K562 (cell line): ENCODE measurements around the gene LARP4B. TPM values are rescaled to one million over a fixed set of nuclear protein-coding genes. Genes with fewer than 3 reads are reported as not detected.

ENCODE experiments used
- ATAC-seq: fragments of 200-7000 bp; cut with Tn5 transposase; 3 replicates; pipeline ENCODE4 v1.9.1; 2020; ENCODE audit warnings: moderate library complexity
- BruUV-seq: library from RNA; stranded (reverse); fragments of 400-500 nt; replicated peaks from 2 replicates; lab custom pipeline; 2021; lab: Mats Ljungman, UMichigan
- CTCF ChIA-PET: fragments of 300-600 bp; formaldehyde crosslinking; extraction: SDS; loops from one replicate; lab custom pipeline; 2021; ENCODE audit warnings: low intra/inter-chr PET ratio; lab: Yijun Ruan, JAX
- POLR2A ChIA-PET: fragments of 300-600, 350-650 bp; sonication (Branson Sonifier 250); formaldehyde crosslinking; extraction: SDS; loops from one replicate; lab custom pipeline; 2021; ENCODE audit warnings: antibody characterized with exemption, inconsistent platforms; lab: Yijun Ruan, JAX
- DNase-seq, 4 experiments: peaks; one replicate each; pipeline versions ENCODE4 v3.0.0 to v3.0.0-alpha.2; 2011 to 2018; ENCODE audit warnings: low spot score in 3 of 4, mixed read lengths in 3 of 4; ENCODE audit errors: extremely low read depth in 1 of 4
- FAIRE-seq: peaks from 2 replicates; lab custom pipeline; 2011; peaks lifted over from hg19 to GRCh38; lab: Jason Lieb, UNC
- H2AFZ ChIP-seq: 2 replicates; pipeline ENCODE4 v1.6.0; 2011; ENCODE audit warnings: low read depth, low read length, control low read depth, inconsistent platforms
- H3K27ac ChIP-seq: fragments of 200-600 bp; 3 replicates; pipeline ENCODE4 v1.8.0; 2011; ENCODE audit warnings: low read depth, mild to moderate bottlenecking, control low read depth, inconsistent platforms, low read length, moderate library complexity, mixed read lengths; ENCODE audit errors: extremely low read depth
- H3K27me3 ChIP-seq, 2 experiments: fragments of 300-600 bp in 1 of 2; 2 replicates in 1 of 2; 3 replicates in 1 of 2; pipeline versions ENCODE4 v1.6.0 to v1.8.0; 2011; ENCODE audit warnings: inconsistent platforms in 2 of 2, low read length in 2 of 2, mild to moderate bottlenecking in 1 of 2, mixed read lengths in 1 of 2, moderate library complexity in 1 of 2; ENCODE audit not compliant: control insufficient read depth in 2 of 2, insufficient read depth in 2 of 2
- H3K36me3 ChIP-seq: fragments of 300-600 bp; 3 replicates; pipeline ENCODE4 v1.8.0; 2011; ENCODE audit warnings: mild to moderate bottlenecking, low read length, inconsistent platforms; ENCODE audit not compliant: control insufficient read depth, insufficient read depth
- H3K4me1 ChIP-seq, 2 experiments: fragments of 200-600 bp in 1 of 2; replicated peaks in 1 of 2; 2 replicates in 1 of 2; 3 replicates in 1 of 2; pipeline versions ENCODE4 v1.5.1 to v1.8.0; 2011; ENCODE audit warnings: inconsistent platforms in 2 of 2, low read length in 2 of 2, mild to moderate bottlenecking in 1 of 2, mixed read lengths in 1 of 2, moderate library complexity in 1 of 2; ENCODE audit not compliant: control insufficient read depth in 2 of 2, insufficient read depth in 2 of 2
- H3K4me2 ChIP-seq: 2 replicates; pipeline ENCODE4 v1.6.1; 2011; ENCODE audit warnings: low read length, control low read depth, inconsistent platforms, mixed read lengths; ENCODE audit not compliant: insufficient read depth
- H3K4me3 ChIP-seq: fragments of 200-600 bp; sonication (generic), shearing (Covaris generic); 2 replicates; pipeline ENCODE4 v1.5.1; 2016; ENCODE audit warnings: control low read depth, inconsistent platforms
- H3K79me2 ChIP-seq: fragments of 200-600 bp; 3 replicates; pipeline ENCODE4 v1.8.0; 2011; ENCODE audit warnings: low read length, inconsistent platforms; ENCODE audit not compliant: control insufficient read depth, insufficient read depth
- H3K9ac ChIP-seq, 2 experiments: 2 replicates each; pipeline versions ENCODE4 v1.6.0 to v1.6.1; 2011; ENCODE audit warnings: low read depth in 2 of 2, low read length in 2 of 2, control low read depth in 1 of 2, inconsistent platforms in 1 of 2, mild to moderate bottlenecking in 1 of 2, mixed read lengths in 1 of 2; ENCODE audit not compliant: insufficient read depth in 1 of 2
- H3K9me1 ChIP-seq: one replicate; pipeline ENCODE4 v1.6.0; 2011; ENCODE audit warnings: inconsistent platforms, mild to moderate bottlenecking, low read length, moderate library complexity; ENCODE audit not compliant: control insufficient read depth, insufficient read depth
- H3K9me3 ChIP-seq: replicated peaks from 2 replicates; pipeline ENCODE4 v1.5.1; 2011; ENCODE audit warnings: low read depth, low read length, inconsistent platforms; ENCODE audit not compliant: control insufficient read depth, insufficient read depth
- H4K20me1 ChIP-seq: replicated peaks from 2 replicates; pipeline ENCODE4 v1.6.1; 2011; ENCODE audit warnings: low read length, inconsistent platforms, mixed read lengths; ENCODE audit not compliant: control insufficient read depth, insufficient read depth
- CCAR2 ChIP-seq: fragments of 200-400 bp; formaldehyde crosslinking; IDR thresholded peaks from 2 replicates; pipeline ENCODE4 v1.6.1; 2017; ENCODE audit warnings: mild to moderate bottlenecking, low read depth, low read length
- DNMT1 ChIP-seq: fragments of 450-650 bp; IDR thresholded peaks from 2 replicates; pipeline ENCODE4 v1.6.1; 2016; ENCODE audit warnings: antibody characterized with exemption, mild to moderate bottlenecking
- EHMT2 ChIP-seq: fragments of 450-650 bp; IDR thresholded peaks from 2 replicates; pipeline ENCODE4 v1.6.1; 2018; ENCODE audit warnings: antibody characterized with exemption
- ESRRA ChIP-seq: fragments of 450-650 bp; IDR thresholded peaks from 2 replicates; pipeline ENCODE4 v1.6.1; 2014; ENCODE audit warnings: low read depth, mild to moderate bottlenecking, moderate library complexity, borderline replicate concordance
- ESRRB ChIP-seq: fragments of 250-450 bp; sonication (Bioruptor Pico); IDR thresholded peaks from 2 replicates; pipeline ENCODE4 v1.5.0; 2020; ENCODE audit warnings: mild to moderate bottlenecking, moderate library complexity, borderline replicate concordance
- HSF4 ChIP-seq: fragments of 250-450 bp; sonication (Bioruptor Pico); IDR thresholded peaks from 2 replicates; pipeline ENCODE4 v2.1.2; 2022; ENCODE audit warnings: mild to moderate bottlenecking, moderate library complexity, borderline replicate concordance
- NCOA6 ChIP-seq: fragments of 450-650 bp; IDR thresholded peaks from 2 replicates; pipeline ENCODE4 v1.6.1; 2017; ENCODE audit warnings: mild to moderate bottlenecking
- NONO ChIP-seq, 2 experiments: fragments of 200-400 bp in 1 of 2; fragments of 450-650 bp in 1 of 2; formaldehyde crosslinking in 1 of 2; IDR thresholded peaks; 2 replicates each; pipeline ENCODE4 v1.6.1; 2017; ENCODE audit warnings: low read depth in 2 of 2, mild to moderate bottlenecking in 2 of 2, moderate library complexity in 2 of 2, low read length in 1 of 2
- NRF1 ChIP-seq, 2 experiments: fragments of 450-650 bp; IDR thresholded peaks in 1 of 2; conservative IDR thresholded peaks in 1 of 2; 2 replicates each; pipeline ENCODE4 v1.6.1; 2014; ENCODE audit warnings: mild to moderate bottlenecking in 2 of 2
- PRMT5 ChIP-seq: sonication (generic); formaldehyde crosslinking; IDR thresholded peaks from 2 replicates; pipeline ENCODE4 v1.5.0; 2020; ENCODE audit warnings: missing genetic modification reagents
- ZFP36 ChIP-seq: fragments of 150-350 bp; IDR thresholded peaks from 2 replicates; pipeline ENCODE4 v1.6.1; 2018; ENCODE audit warnings: low read length, low read depth; ENCODE audit not compliant: partially characterized antibody
- ZNF398 ChIP-seq: fragments of 250-450 bp; sonication (Bioruptor Pico); IDR thresholded peaks from 2 replicates; pipeline ENCODE4 v1.8.0; 2021; ENCODE audit warnings: moderate library complexity, mild to moderate bottlenecking, inconsistent platforms
- ZNF507 ChIP-seq: conservative IDR thresholded peaks from 2 replicates; pipeline ENCODE4 v1.6.1; 2017; ENCODE audit warnings: missing genetic modification characterization, missing compliant biosample characterization
- WGBS: fragments of 100-300 bp; shearing (Covaris generic); methylation state at CpG from one replicate; pipeline ENCODE4 v1.1.6; 2016; ENCODE audit warnings: low coverage, mixed read lengths; ENCODE audit not compliant: insufficient coverage; ENCODE audit errors: missing lambda C conversion rate; 5-methylcytosine and 5-hydroxymethylcytosine counted together
- in situ Hi-C: fragments of 300-500 bp; cut with MboI; formaldehyde crosslinking; loops from 4 replicates; pipeline ENCODE4 v1.15.0; 2018; ENCODE audit warnings: inconsistent platforms, mixed read lengths
- intact Hi-C: fragments of 100-400 bp; cut with micrococcal nuclease; formaldehyde crosslinking; loops from 2 replicates; pipeline ENCODE4 v1.14.2; 2022
- polyA plus RNA-seq, 8 experiments: library from polyadenylated mRNA; depleted of rRNA in 4 of 8; stranded (reverse) in 5 of 8; unstranded in 3 of 8; fragments of >200 nt; fragmentation: Nextera tagmentation in 2 of 8; fragmentation: Illumina TruSeq in 1 of 8; extraction: Ambion mirVana in 2 of 8; extraction: Trizol in 1 of 8; gene quantifications; 2 replicates each; pipeline versions ENCODE4 v1.2.1 to v1.2.3, GENCODE V29; 2011 to 2014; ENCODE audit warnings: inconsistent platforms in 1 of 8, missing spikeins in 1 of 8
- total RNA-seq, 7 experiments: library from RNA; depleted of rRNA in 6 of 7; stranded (reverse); fragments of >200 nt in 6 of 7; fragmentation: Illumina TruSeq in 2 of 7; extraction: Trizol in 2 of 7; gene quantifications; 2 replicates each; pipeline versions ENCODE4 v1.2.1 to v1.2.3, GENCODE V29; 2011 to 2021; ENCODE audit warnings: low replicate concordance in 1 of 7

The LARP4B gene
- total and polyA plus RNA-seq, 9 of the 15 experiments (the other 6 are each of a cell fraction or from before 2014, with no cell fraction given): 11.8 to 130 (median 42.6) TPM

DNA sequence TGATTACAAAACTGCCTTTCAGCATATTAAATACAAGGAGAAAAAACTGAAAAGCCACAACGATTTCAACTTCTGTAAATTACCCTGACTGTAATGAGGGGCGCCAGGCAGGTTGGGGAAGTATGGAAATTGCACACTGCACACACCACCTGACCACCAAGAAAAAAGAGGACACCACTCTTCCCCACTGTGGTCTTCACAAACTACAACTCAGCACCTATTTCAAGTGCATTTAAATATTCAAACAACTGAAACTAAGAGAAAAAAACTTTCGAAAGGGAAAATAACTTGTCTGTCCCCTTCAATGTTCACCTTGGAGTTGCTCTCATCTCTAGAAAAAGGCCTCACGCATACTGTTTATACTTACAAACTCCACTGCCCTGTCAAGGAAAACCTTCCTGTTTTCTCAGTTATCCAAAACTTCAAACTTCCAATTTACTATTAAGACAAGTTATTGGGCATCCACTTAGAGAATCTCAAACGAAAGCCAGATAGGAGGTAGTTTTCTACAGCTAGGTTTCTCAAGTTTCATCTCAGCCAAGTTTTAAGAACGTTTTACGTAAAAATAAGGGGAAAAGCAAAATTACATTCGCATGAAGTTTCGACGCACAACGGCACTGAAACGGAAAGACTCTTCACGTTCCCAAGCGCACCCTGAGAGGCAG, 1.4 kb downstream of the LARP4B start (continued):
- TF ChIP-seq NONO (IDR thresholded peaks at IDR 0.05; ENCODE audit: low read depth in 2 of 2, low read length in 1 of 2): 0 out of 4 replicates have a peak, but pooled peaks of 1 of the 2 experiments have one; percentile 4
- TF ChIP-seq, all 486 proteins: peak for 6

- no peak overlapping the region for H3K9ac ChIP-seq
- H3K36me3 ChIP-seq: peaks cover 68% of the 10 kb centered on the region
- WGBS: 58% methylated on average over 2 of the region's 2 CpGs
- no peaks in the 10 kb centered on the region for H3K9me3 ChIP-seq
- BruUV-seq: no TSS peak
- in situ Hi-C loops: no loop called here
- H3K27me3 ChIP-seq: no peaks in the 10 kb centered on the region
- no peak overlapping the region for H3K4me2 ChIP-seq
- DNase-seq (no peak), ATAC-seq (no peak), FAIRE-seq (no peak)
- H2AFZ ChIP-seq: no peak overlapping the region
- TF ChIP-seq ZFP36 (no peak), NCOA6 (no peak), EHMT2 (no peak), ZNF398 (CRISPR knock-in tag) (no peak), CCAR2 (no peak), ZNF507 (tag) (no peak), PRMT5 (CRISPR knock-in tag) (no peak), ESRRA (no peak), HSF4 (CRISPR knock-in tag) (no peak), DNMT1 (no peak), ESRRB (CRISPR knock-in tag) (no peak), NRF1 (conservative IDR thresholded peaks at IDR 0.05 in 1 of 2, IDR thresholded peaks at IDR 0.05 in 1 of 2) (no peak)
- intact Hi-C loops: no loop called here
- H3K79me2 ChIP-seq: peaks cover 94% of the 10 kb centered on the region
- H3K9me1 ChIP-seq: peaks cover 4% of the 10 kb centered on the region
- no peak overlapping the region for H3K4me3 ChIP-seq
- ChIA-PET POLR2A (interaction anchor here (1.6 kb wide), 1 partner anchor 11 kb away, joined by 4 read pairs; no protein-coding TSS in a partner anchor), CTCF (no interaction called here)
- peaks cover 60% of the 10 kb centered on the region for H4K20me1 ChIP-seq
- H3K4me1 ChIP-seq: peaks cover 14 to 19% of the 10 kb centered on the region in 2 experiments
- no peak overlapping the region for H3K27ac ChIP-seq
Measured at GRCh38 chr10:927131-927530, 4.4 kb downstream of the LARP4B start.
